AG09309 (cell line): ENCODE measurements around the gene PPP6R3.

Experiments used
- DNase-seq: peaks from one replicate; pipeline ENCODE4 v3.0.0-alpha.2; 2010; ENCODE audit warnings: low read depth
- H3K4me3 ChIP-seq: 2 replicates; pipeline ENCODE4 v1.5.1; 2011; ENCODE audit warnings: mild to moderate bottlenecking, low read depth, low read length, moderate library complexity; ENCODE audit not compliant: control insufficient read depth
- TF ChIP-seq, protein P1 (sequence below): IDR thresholded peaks from 2 replicates; pipeline ENCODE4 v1.5.1; 2011; ENCODE audit warnings: mild to moderate bottlenecking, low read depth, low read length, inconsistent platforms; ENCODE audit not compliant: insufficient read depth, control insufficient read depth; ENCODE audit errors: missing control alignments

The PPP6R3 gene

DNA sequence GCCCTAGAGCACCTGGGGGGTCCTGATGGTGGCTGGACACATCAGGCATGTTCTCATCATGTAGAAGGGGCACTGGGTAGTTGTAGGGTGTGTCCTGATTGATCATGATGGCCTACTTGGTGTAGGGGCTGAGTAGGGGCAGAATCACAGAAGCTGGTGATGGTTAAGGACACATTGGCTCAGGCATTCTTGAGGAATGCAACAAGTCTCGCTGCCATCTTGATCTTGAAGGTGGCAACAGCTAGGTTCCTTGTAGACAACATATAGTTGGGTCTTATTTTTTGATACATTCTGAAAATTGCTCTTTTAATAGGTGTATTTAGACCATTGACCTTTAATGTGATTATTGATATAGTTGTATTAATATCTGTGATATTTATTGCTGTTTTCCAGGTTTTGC lies 28.1 kb downstream of the PPP6R3 start:
- DNase-seq: no peak
- no peak overlapping the region for H3K4me3 ChIP-seq
- TF ChIP-seq, protein P1, sequence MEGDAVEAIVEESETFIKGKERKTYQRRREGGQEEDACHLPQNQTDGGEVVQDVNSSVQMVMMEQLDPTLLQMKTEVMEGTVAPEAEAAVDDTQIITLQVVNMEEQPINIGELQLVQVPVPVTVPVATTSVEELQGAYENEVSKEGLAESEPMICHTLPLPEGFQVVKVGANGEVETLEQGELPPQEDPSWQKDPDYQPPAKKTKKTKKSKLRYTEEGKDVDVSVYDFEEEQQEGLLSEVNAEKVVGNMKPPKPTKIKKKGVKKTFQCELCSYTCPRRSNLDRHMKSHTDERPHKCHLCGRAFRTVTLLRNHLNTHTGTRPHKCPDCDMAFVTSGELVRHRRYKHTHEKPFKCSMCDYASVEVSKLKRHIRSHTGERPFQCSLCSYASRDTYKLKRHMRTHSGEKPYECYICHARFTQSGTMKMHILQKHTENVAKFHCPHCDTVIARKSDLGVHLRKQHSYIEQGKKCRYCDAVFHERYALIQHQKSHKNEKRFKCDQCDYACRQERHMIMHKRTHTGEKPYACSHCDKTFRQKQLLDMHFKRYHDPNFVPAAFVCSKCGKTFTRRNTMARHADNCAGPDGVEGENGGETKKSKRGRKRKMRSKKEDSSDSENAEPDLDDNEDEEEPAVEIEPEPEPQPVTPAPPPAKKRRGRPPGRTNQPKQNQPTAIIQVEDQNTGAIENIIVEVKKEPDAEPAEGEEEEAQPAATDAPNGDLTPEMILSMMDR: no peak

DNA sequence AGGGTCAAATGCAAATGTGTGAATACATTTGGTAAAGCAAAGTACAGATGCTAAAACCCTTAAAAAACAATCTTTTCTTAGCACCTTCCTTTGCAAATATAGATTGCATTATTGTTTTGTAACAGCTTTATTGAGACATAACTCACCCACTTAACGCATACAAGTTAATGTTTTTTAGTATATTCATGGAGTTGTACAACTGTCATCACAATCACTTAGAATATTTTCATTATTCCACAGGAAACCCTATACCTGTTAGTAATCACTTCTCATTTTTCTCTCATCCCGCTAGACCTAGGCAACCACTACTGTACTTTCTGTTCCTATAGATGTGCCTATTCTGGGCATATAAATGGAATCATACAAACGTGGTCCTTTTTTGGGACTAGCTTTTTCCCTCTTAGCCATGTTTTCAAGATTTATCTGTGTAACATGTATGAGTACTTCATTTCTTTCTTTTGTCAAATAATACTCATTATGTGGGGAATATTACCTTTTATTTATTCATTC lies 34.7 kb downstream of the PPP6R3 start:
- TF ChIP-seq, protein P1: no peak
- DNase-seq: no peak
- H3K4me3 ChIP-seq: no peak overlapping the region

DNA sequence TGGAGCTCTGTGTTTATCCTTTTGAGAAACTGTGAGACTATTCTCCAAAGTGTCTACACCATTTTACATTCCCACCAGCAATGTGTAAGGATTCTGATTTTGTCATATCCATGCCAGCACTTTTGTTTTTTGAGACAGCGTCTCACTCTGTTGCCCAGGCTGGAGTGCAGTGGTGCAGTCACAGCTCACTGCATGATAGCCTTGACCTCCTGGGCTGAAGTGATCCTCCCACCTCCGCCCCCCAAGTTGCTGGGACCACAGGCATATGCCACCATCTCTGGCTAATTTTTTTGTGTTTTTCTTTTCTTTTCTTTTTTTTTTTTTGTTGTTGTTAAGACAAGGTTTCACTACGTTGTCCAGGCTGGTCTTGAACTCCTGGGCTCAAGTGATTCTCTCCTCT lies 35.3 kb downstream of the PPP6R3 start:
- no peak for DNase-seq
- TF ChIP-seq, protein P1: no peak
- no peak overlapping the region for H3K4me3 ChIP-seq

DNA sequence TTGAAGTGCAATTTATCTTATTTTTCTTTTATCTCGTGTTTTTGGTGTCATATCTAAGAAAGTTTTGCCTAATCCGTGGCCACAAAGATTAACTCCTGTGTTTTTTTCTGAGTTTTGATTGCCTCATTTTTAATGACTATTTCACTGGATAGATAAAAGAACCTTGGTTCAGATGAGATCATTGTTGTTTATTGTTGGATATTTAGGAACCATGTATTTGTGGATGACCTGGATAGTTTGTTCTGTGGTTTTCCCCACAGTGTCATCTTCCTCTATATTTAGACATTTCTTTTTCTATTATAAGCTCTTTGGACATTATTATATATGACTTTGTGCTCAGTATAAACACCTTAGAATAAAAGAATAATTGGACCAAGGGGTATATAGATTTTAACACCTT lies 37.2 kb downstream of the PPP6R3 start:
- TF ChIP-seq, protein P1: no peak
- no peak overlapping the region for H3K4me3 ChIP-seq
- DNase-seq: no peak

DNA sequence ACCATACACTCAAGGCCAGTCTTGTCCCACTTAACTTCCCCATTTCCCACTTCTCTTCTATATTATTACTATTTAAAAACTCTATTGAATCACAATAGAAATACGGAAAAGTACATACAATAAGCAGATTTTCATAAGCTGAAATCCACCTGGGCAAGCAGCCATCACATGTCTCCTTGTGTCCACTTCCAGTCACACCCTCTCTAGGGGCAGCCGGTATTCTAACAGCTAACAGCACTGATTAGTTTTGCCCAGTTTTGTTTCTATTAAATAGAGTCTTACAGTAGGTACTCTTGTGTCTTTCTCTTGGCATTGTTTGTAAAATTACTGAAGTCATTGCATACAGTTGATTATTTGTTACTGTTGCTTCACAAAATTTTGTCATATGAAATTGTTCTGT lies 37.8 kb downstream of the PPP6R3 start:
- TF ChIP-seq, protein P1: no peak
- DNase-seq: no peak
- no peak overlapping the region for H3K4me3 ChIP-seq

DNA sequence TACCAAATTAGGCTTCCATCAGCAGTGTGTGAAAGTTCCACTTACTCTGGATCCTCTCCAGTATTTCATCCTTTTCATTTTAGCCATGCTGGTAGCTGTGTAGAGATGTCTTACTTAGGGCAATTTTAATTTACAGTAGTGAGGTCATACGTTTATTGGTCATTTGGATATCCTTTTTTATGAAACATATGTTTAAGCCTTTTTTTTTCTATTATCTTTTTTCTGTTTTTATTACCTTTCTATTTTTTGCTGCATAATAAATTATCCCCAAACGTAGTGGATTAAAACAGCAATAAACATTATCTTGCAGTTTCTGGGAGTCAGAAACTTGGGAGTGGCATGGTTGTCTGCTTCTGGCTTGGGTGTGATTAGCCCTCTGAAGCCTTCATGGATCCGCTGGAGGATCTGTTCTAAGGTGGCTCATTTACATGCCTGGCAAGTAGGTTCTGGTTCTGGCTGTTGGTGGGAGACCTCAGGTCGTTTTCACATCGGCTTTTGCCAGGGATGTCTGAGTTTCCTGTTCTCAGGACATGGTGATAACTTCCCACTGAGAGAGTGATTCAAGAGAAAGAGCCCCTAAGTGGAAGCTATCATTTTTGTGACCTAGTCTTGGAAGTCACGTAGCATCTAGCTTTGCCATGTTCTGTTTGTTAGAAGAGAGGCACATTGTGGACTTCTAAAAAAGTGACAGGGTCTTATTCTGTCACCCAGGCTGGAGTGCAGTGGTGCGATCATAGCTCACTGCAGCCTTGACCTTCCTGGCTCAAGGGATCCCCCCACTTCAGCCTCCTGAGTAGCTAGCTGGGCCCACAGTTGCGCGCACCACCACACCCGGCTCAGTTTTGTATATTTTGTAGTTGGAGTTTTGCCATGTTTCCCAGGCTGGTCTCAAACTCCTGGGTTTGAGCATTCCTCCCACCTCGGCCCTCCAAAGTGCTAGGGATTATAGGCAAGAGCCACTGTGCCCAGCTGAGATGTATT lies 38.6 kb downstream of the PPP6R3 start:
- H3K4me3 ChIP-seq: no peak overlapping the region
- DNase-seq: no peak
- TF ChIP-seq, protein P1: no peak

DNA sequence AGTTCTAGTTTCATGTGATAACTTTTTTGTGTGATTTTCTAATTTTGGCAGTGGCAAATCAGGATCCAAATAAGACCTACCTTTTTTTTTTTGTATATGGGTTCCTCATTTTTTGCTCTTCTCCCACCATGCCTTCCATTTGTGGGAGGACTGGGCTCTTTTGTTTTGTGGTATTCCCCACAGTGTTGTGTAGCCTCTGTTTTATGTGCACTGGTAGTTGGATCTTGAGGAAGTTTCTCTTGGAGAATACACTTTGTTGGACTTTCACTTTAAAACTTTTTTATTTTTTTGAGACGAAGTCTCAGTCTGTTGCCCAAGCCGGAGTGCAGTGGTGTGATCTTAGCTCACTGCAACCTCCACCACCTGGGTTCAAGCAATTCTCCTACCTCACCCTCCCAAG lies 39.7 kb downstream of the PPP6R3 start:
- TF ChIP-seq, protein P1: no peak
- H3K4me3 ChIP-seq: no peak overlapping the region
- no peak for DNase-seq
